ENCODE measurements around the gene FRS3.
A peak's percentile ranks its signal among the peaks of the same experiment; 100 is the strongest.

The FRS3 gene

GRCh38 chr6:41778895-41779294, 805 bp downstream of the FRS3 start:
- no peak for DNase-seq (ENCODE audit: low read depth)
- H3K4me3 ChIP-seq (ENCODE audit: low read length): peak overlapping the region; percentile 52
- TF ChIP-seq CTCF (IDR thresholded peaks at IDR 0.05; ENCODE audit: insufficient read depth, low read depth, low read length, missing control alignments): no peak

- no peak for TF ChIP-seq CTCF (IDR thresholded peaks at IDR 0.05; ENCODE audit: insufficient read depth, low read depth, low read length, missing control alignments)
- no peak overlapping the region for H3K4me3 ChIP-seq (ENCODE audit: low read length)
- no peak for DNase-seq (ENCODE audit: low read depth)
Measured at GRCh38 chr6:41777551-41778285, 2.0 kb downstream of the FRS3 start.

- no peak for DNase-seq (ENCODE audit: low read depth)
- no peak for TF ChIP-seq CTCF (IDR thresholded peaks at IDR 0.05; ENCODE audit: insufficient read depth, low read depth, low read length, missing control alignments)
- H3K4me3 ChIP-seq (ENCODE audit: low read length): no peak overlapping the region
Measured at GRCh38 chr6:41775293-41775882, 4.3 kb downstream of the FRS3 start.

GRCh38 chr6:41774841-41775240, 4.9 kb downstream of the FRS3 start:
- no peak for TF ChIP-seq CTCF (IDR thresholded peaks at IDR 0.05; ENCODE audit: insufficient read depth, low read depth, low read length, missing control alignments)
- no peak for DNase-seq (ENCODE audit: low read depth)
- H3K4me3 ChIP-seq (ENCODE audit: low read length): no peak overlapping the region

GRCh38 chr6:41771058-41771983, 8.4 kb downstream of the FRS3 start:
- DNase-seq (ENCODE audit: low read depth): no peak
- no peak overlapping the region for H3K4me3 ChIP-seq (ENCODE audit: low read length)
- no peak for TF ChIP-seq CTCF (IDR thresholded peaks at IDR 0.05; ENCODE audit: insufficient read depth, low read depth, low read length, missing control alignments)

GRCh38 chr6:41770381-41771057, 9.2 kb downstream of the FRS3 start:
- DNase-seq (ENCODE audit: low read depth): no peak
- no peak for TF ChIP-seq CTCF (IDR thresholded peaks at IDR 0.05; ENCODE audit: insufficient read depth, low read depth, low read length, missing control alignments)
- no peak overlapping the region for H3K4me3 ChIP-seq (ENCODE audit: low read length)

Measured in epithelial cell of esophagus (primary cell).